ENCODE measurements around the gene SPATA22. TPM values are rescaled to one million over a fixed set of nuclear protein-coding genes. Genes with fewer than 3 reads are reported as not detected.

SPATA22 gene
- total RNA-seq, 4 donors from 2014 or later: 1.6 TPM; not detected in 3

DNA sequence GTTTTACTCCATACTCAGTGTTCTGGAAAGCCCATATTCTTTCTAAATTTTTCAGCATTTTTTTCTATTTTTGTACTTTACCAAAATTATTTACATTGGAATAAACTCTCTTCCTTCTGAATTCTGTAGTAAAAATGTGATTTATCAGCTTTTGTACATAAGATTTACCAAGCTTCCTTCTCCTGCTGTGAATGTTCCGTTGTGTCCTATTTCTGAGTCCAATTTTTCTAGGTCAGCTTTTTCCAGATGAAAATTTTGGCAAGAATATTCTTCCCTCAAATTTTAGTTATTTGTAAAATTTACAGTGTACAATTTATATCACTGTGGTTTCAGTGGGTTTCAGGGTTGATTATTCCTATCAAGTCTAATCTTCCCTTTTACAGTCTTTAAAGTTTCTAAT is 31.7 kb upstream of the SPATA22 start:
- TF ChIP-seq POLR2A (IDR thresholded peaks at IDR 0.05) (no peak), CTCF (IDR thresholded peaks at IDR 0.05) (no peak)
- DNase-seq (ENCODE audit: low spot score in 2 of 2): no peak
- 51 to 59% methylated on average over 1 of the region's 1 CpG for WGBS, 2 donors
- intact Hi-C loops (cut with DNase I; ENCODE audit: low total_unique reads): no loop called here
- H3K4me3 ChIP-seq (ENCODE audit: low read depth, poor library complexity, severe bottlenecking): no peak overlapping the region

DNA sequence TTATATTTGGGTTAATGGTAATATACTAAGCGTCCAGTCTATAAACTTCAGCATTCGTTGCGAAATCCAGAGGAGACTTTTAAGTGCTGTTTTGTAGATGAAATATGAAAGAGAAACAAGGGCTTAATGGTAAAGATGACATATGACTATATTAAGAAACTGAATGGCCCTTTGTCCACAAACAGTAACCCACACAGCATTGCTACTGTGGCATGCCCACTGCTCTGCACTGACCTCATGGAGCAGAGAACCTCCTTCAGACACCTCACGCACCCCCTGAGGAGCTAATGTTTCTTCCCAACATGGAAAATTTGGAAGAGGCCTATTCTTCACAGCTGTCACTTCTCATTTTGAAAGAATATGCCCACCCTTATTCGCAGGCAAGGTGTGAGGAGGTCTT is 30.8 kb upstream of the SPATA22 start:
- no peak for DNase-seq (ENCODE audit: low spot score in 2 of 2)
- intact Hi-C loops (cut with DNase I; ENCODE audit: low total_unique reads): no loop called here
- TF ChIP-seq POLR2A (IDR thresholded peaks at IDR 0.05) (no peak), CTCF (IDR thresholded peaks at IDR 0.05) (no peak)
- no peak overlapping the region for H3K4me3 ChIP-seq (ENCODE audit: low read depth, poor library complexity, severe bottlenecking)
- WGBS, 2 donors: 75 to 91% methylated on average over 4 to 5 of the region's 5 CpGs

GRCh38 chr17:3501344-3501743 is 29.7 kb upstream of the SPATA22 start:
- H3K4me3 ChIP-seq (ENCODE audit: low read depth, poor library complexity, severe bottlenecking): no peak overlapping the region
- no peak for DNase-seq (ENCODE audit: low spot score in 2 of 2)
- intact Hi-C loops (cut with DNase I; ENCODE audit: low total_unique reads): no loop called here
- TF ChIP-seq CTCF (IDR thresholded peaks at IDR 0.05): no peak
- TF ChIP-seq POLR2A (IDR thresholded peaks at IDR 0.05): no peak
- 78 to 85% methylated on average over 5 of the region's 5 CpGs for WGBS, 2 donors

DNA sequence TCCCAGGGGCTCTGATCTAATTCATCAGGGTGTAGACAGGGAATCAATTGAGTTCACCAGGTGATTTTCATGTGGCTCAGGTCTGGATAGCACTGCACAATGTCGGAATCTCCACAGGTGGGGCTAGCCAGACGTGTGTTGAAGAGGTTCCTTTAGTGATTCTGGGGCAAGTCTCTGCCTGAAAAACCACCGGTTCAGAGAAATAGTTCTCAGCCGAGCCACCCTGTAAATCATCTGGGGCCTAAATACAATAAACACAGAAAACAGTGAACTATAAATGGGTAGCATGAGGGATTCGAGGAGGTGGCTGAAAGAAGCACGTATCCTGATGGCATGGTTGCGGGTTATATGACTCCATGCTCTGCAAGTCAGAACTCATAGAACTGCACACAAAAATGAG is 25.5 kb upstream of the SPATA22 start:
- no peak overlapping the region for H3K4me3 ChIP-seq (ENCODE audit: low read depth, poor library complexity, severe bottlenecking)
- DNase-seq (ENCODE audit: low spot score in 2 of 2): no peak

GRCh38 chr17:3485481-3486068 is 14.0 kb upstream of the SPATA22 start:
- no peak for DNase-seq (ENCODE audit: low spot score in 2 of 2)
- TF ChIP-seq CTCF (IDR thresholded peaks at IDR 0.05): no peak
- no peak for TF ChIP-seq POLR2A (IDR thresholded peaks at IDR 0.05)
- intact Hi-C loops (cut with DNase I; ENCODE audit: low total_unique reads): no loop called here
- no peak overlapping the region for H3K4me3 ChIP-seq (ENCODE audit: low read depth, poor library complexity, severe bottlenecking)
- 77 to 80% methylated on average over 8 of the region's 8 CpGs for WGBS, 2 donors

More for the DNA sequence above, 25.5 kb upstream of the SPATA22 start:
- WGBS, 2 donors: 69 to 76% methylated on average over 7 of the region's 7 CpGs
- TF ChIP-seq CTCF (IDR thresholded peaks at IDR 0.05): no peak
- TF ChIP-seq POLR2A (IDR thresholded peaks at IDR 0.05): no peak
- intact Hi-C loops (cut with DNase I; ENCODE audit: low total_unique reads): no loop called here

GRCh38 chr17:3482852-3483251 is 11.2 kb upstream of the SPATA22 start:
- H3K4me3 ChIP-seq (ENCODE audit: low read depth, poor library complexity, severe bottlenecking): no peak overlapping the region
- 77 to 80% methylated on average over 3 of the region's 3 CpGs for WGBS, 2 donors
- no peak for DNase-seq (ENCODE audit: low spot score in 2 of 2)
- no peak for TF ChIP-seq CTCF (IDR thresholded peaks at IDR 0.05)
- intact Hi-C loops (cut with DNase I; ENCODE audit: low total_unique reads): no loop called here

Measured in lower leg skin (tissue), 4 donors.